ENCODE results near the gene MAPKBP1. TPM values are rescaled to one million over a fixed set of nuclear protein-coding genes. Genes with fewer than 3 reads are reported as not detected.

Gene MAPKBP1
- total RNA-seq, 1 experiment from 2014 or later: 13.7 TPM

DNA sequence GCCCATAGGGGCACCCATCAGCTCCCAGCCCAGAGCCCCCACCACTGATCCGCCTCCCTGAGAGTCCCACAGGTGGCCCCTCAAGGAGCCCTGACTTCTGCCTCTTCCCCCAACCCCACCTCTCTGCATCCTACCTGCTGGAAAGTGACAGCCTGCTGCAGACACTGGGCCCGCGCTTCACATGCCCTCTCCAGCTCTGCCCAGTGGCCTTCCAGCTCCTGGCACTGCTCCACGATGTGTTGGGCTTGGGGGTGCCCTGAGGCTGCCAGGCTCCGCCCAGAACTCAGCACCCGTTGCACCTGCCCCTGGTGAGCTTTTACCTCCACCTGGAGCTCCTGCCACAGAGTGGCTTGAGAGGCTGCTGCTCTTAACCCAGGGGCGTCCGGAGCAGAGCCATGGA is 99.4 kb downstream of the MAPKBP1 start:
- Histone ChIP-seq H4K91ac (ENCODE audit: insufficient read length, low read depth, low read length) (no peak overlapping the region), H3K27me3 (ENCODE audit: insufficient read depth, low read length) (no peaks in the 10 kb centered on the region), H3K18ac (ENCODE audit: insufficient read length, low read depth, low read length) (no peak overlapping the region), H2BK20ac (ENCODE audit: low read depth, low read length, poor library complexity, severe bottlenecking) (no peak overlapping the region), H3K79me2 (ENCODE audit: insufficient read depth, low read length) (no peaks in the 10 kb centered on the region), H2AFZ (ENCODE audit: low read length) (no peak overlapping the region), H3K23ac (ENCODE audit: insufficient read length, low read depth, low read length) (no peak overlapping the region), H3K4me1 (ENCODE audit: insufficient read depth, low read length) (no peaks in the 10 kb centered on the region), H3K4me2 (ENCODE audit: insufficient read depth, insufficient read length, low read length) (no peak overlapping the region), H3K27ac (ENCODE audit: insufficient read length, low read depth, low read length) (no peak overlapping the region), H3K23me2 (ENCODE audit: insufficient read length, low read depth, low read length, poor library complexity, severe bottlenecking) (no peaks in the 10 kb centered on the region), H3K4ac (ENCODE audit: low read depth, low read length) (no peak overlapping the region), H2BK15ac (ENCODE audit: low read depth, low read length) (no peak overlapping the region), H4K20me1 (ENCODE audit: control insufficient read depth, insufficient read depth, insufficient read length) (no peaks in the 10 kb centered on the region), H3T11ph (ENCODE audit: low read length) (no peak overlapping the region), H2BK120ac (ENCODE audit: low read depth, low read length, poor library complexity, severe bottlenecking) (no peak overlapping the region), H3K79me1 (ENCODE audit: insufficient read depth, low read depth, low read length, poor library complexity, severe bottlenecking) (no peaks in the 10 kb centered on the region), H3K14ac (ENCODE audit: insufficient read depth, low read length) (no peak overlapping the region), H2BK5ac (ENCODE audit: insufficient read length, low read length) (no peak overlapping the region), H4K8ac (replicated peaks; ENCODE audit: insufficient read length, low read depth, low read length) (no peak overlapping the region), H3K56ac (ENCODE audit: insufficient read length, low read depth, low read length) (no peak overlapping the region), H2BK12ac (ENCODE audit: insufficient read length, low read depth, low read length) (no peak overlapping the region), H3K9me3 (ENCODE audit: control insufficient read depth, low read depth, low read length) (no peaks in the 10 kb centered on the region), H3K9ac (ENCODE audit: extremely low read depth, insufficient read length, low read length) (no peak overlapping the region), H4K5ac (ENCODE audit: insufficient read length, low read depth, low read length) (no peak overlapping the region), H2AK5ac (ENCODE audit: insufficient read length, low read length) (no peak overlapping the region)
- Mint-ChIP-seq H3K27me3 (ENCODE audit: low read depth) (peaks cover 5% of the 10 kb centered on the region), H3K36me3 (ENCODE audit: insufficient read depth in 1 of 3, low read depth in 3 of 3) (no peaks in the 10 kb centered on the region), H3K4me3 (no peak overlapping the region), H3K9me3 (no peaks in the 10 kb centered on the region; a peak in 1 of 5 replicates), H3K27ac (no peak overlapping the region), H3K4me1 (no peaks in the 10 kb centered on the region)
- no CpG with 5 or more reads among the region's 8 CpGs for WGBS (ENCODE audit: extremely low coverage, insufficient read length, low lambda C conversion rate)
- no peak for TF ChIP-seq CTCF (conservative IDR thresholded peaks at IDR 0.05)
- DNase-seq: no peak
